DMS114 treated with DMSO at 0.1 percent for 48 hours (cell line): ENCODE results near the gene GMPPA.
A peak's percentile ranks its signal among the peaks of the same experiment; 100 is the strongest.

Experiments used
- DNase-seq: peaks from one replicate; lab custom pipeline; 2025; ENCODE audit not compliant: unreplicated experiment; lab: John Stamatoyannopoulos, UW

Gene GMPPA

DNA sequence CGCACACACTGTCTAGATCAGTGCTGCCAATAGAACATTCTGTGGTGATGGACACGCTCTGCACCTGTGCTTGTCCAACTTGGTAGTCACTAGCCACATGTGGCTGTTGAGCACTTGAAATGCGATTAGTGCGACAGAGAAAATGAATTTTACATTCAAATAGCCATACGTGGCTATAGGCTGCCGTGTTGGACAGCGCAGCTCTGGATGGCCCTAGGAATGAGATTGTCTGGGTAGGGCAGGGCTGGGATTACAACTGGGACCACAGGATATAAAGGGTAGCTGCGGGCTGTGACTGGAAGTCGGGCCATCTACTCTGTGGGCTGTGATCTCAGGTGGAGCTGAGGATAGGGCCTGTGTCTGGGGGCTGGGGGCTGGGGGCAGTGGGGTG lies 20.8 kb downstream of the GMPPA start:
- DNase-seq, result no peak

DNA sequence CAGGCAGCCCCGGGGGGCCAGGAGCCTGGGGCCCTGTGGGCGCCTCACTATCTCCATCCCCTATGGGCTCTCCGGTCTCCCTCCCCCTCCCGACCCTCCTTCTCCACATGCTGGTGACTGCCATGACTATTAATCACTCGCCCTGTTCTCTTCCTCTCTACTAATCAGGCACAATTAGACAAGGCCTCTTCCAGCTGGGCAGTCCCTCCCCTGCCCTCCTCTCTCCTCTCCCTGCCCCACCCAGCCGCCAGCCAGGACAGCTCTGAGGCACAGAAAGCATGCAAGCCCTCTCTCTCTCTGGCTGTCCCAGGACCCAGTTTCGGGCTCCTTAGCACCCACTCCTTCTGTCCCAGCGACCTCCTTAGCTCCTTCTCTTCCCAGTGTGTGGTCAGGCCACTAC lies 21.4 kb downstream of the GMPPA start:
- no peak for DNase-seq

DNA sequence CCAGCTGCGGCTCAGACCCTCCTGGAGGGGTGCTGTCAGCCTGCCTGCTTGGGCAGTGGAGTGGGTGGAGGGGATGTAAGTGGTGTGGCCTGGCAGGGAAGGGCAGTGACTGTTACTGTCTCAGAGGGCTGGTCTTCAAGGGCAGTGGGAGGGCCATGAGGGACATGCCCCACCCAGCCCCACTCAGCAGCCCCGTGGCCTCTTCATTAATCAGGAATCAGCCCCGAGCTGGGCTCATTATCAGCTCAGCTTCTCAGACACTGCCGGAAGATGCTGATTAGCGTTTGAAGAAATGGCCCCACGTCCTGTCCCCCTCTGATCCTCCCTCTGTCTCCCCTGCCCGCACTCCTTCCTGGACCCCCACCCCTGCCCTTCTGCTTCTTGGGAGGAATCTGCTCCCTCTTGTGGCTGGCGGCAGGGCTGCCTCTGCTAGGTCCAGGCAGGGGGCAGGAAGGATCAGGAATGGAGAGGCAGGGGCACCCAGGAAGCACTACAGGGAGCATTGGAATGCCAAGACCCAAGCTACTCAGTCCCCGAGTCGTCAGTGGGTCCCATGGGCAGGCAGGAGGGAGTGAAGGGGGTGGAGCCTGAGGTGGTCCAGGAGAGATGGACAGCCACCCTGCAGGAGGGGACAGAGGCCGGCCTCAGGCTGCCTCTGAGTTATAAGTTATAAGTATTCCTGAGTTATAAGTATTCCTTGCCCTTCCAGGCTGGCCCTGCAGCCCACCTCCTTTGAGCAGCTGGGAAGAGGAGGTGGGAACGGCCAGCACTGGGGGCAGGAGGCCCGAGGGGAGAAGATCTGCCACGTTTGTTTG lies 22.6 kb downstream of the GMPPA start:
- DNase-seq, result peak; percentile 46

- no peak for DNase-seq
Observed at GRCh38 chr2:219522111-219523030, 23.7 kb downstream of the GMPPA start.

- no peak for DNase-seq
Observed at GRCh38 chr2:219523031-219523671, 24.5 kb downstream of the GMPPA start.

DNA sequence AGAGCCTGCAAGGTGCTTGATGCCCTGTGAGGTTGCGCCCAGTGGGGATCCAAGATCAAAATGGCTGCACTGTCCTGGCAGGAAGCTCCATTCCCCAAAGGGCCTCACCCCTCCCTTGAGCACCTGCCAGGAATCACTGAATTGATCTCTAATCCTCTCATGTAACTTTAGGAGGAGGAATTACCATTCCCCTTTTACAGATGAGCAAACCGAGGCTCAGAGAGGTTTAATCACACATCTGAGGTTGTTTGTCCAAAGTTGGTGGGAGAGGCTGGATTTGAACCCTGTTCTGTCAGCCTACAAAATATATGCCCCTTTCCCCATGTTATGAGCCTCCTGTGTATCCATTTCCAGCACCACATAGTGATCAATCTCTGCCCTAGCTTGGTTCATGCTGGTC lies 26.1 kb downstream of the GMPPA start:
- DNase-seq, result no peak

DNA sequence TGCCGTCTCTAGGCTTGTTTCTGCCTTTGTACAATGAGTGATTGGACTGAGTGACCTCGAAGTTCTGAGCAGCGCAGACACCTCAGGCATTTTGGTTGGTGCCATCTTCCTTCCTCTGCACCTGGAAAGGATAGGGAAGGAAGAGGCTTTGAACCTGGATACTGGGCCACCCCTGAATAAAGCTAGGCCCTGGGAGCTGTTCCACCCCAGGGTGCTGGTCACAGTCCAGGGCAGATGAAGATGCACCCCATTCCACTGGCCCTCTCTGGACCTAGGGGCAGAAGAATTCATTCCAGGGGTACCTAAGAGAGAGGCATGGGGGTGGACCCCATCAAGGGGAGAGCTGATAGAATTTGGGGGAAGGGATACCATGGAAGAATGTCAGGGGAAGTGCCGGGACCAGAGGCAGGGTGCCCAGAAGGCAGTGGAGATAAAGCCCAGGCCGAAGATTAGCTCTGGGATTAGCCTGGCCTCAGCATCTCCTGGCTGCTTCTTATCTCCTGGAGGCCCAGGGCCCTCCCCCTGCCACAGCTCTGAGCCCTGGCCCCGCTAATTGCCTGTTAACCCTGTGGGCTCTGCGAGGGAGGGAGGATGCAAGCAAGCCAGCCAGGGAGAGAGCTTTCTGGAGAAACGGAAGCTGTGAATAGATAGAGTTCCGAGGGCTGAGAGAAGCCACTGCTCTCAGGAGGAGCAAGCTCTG lies 27.0 kb downstream of the GMPPA start:
- DNase-seq, result no peak

DNA sequence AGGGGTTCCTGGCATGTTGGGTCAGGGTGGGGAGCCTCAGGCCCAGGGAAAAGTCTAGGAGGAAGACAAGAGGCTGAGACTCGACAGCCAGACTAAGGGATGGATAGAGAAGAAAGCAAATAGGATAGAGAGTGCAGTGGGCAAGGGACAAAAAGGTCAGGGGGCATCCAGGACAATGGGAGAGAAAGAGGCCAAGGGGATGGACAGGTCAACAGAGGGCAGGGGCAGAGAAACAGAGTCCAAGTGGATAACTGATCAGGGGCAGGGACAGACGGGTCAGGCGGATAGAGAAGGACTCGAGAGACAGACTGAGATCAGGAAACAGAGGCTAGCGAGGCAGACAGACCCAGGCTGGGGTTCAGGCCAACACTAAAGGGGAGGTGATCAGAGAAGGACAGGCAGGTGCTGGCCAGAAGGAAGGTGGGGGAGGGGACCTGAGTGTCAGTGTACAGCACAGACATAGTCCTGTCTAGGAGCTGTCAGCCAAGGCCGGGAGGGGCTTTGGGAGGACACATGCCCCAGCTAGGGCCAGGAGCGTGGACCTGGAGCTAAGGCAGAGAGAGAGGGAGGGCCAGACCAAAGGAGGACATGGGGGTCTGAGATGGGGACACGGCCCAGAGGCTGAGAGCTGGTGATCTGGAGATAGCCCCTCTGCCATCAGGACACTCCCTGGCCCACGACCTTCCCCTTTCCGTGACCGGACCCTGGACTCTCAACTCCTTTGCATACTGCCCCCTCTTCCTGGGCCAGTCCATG lies 27.8 kb downstream of the GMPPA start:
- DNase-seq, result no peak

GRCh38 chr2:219527076-219527394 lies 28.3 kb downstream of the GMPPA start:
- DNase-seq, result no peak

GRCh38 chr2:219527472-219527871 lies 28.8 kb downstream of the GMPPA start:
- no peak for DNase-seq

- peak; percentile 70 for DNase-seq
Observed at GRCh38 chr2:219530048-219530963, 31.6 kb downstream of the GMPPA start.

- DNase-seq, result no peak
Observed at GRCh38 chr2:219531639-219532377, 33.1 kb downstream of the GMPPA start.

DNA sequence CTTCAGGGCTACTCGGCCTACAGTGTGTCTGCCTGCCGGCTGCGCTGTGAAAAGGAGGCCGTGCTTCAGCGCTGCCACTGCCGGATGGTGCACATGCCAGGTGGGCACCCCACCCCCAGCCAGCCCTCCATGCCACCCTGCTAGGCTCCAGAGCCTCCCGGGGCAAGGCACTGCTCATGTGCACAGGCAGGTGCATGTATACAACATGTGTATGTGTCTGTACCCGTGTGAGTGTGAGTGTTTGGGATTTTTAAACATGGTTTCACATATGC lies 33.6 kb downstream of the GMPPA start:
- DNase-seq, result no peak

DNA sequence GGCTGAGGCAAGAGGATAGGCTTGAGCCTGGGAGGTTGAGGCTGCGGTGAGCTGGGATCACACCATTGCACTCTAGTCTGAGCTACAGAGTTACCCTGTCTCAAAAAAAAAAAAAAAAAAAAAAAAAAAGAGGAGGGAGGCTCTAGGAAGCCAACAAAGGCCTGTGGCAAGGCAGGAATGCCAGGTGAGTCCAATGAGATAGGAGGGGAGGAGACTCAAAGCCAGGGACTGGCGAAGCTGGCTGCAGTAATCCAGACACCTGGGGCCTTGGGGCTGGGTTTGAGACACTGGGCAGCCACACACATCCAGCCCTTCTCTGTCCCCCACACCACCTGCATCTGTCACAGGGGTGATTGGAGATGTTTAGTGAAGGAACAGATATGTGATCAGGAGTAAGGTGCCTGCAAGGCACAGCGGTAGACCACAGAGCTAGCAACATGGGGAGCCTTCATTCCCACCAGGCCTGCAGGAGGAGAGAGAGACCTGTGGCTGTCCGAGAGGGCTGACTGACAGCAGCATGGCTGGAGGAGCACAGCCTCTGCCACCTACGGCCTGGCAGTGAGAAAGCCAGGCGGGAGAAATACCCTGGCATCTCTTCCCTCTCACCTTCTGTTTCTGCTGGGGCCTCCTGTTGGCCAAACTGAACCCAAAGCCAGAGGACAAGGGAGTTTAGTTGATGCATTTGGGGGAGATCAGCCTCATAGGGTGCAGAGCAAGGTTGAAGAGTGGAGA lies 35.4 kb downstream of the GMPPA start:
- DNase-seq, result no peak

DNA sequence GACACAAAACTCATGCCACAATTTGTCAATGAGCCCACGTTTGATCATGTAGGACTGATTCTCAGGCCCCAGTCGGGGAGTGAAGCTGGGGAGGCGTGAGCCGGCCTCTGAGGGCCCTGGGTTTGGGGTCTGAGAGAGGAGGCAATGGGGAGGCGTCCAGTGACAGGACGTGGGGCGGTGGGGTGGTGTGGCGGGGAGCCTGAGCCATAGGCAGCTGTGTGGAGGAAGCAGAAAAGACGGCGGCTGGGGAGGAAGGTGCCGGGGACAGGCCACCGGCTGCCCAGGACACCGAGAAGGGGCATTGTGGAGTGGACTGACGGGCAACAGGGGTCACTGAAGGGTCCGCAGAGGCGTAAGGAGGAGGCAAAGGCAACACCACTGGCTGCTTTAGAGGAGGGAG lies 37.7 kb downstream of the GMPPA start:
- DNase-seq, result no peak

DNA sequence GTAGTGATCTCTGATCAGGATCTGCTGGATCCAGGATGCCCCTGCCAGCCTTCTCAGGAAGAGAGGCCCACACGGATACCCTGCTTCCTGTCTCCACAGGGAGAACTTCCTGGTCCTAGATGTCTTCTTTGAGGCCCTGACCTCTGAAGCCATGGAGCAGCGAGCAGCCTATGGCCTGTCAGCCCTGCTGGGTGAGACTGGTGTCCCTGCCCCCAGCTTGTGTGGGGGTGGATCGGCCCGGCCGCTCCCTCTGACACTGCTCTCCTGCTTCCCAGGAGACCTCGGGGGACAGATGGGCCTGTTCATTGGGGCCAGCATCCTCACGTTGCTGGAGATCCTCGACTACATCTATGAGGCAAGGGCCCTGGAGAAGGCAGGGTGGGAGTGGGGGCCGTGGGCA lies 38.3 kb downstream of the GMPPA start:
- no peak for DNase-seq

- DNase-seq, result no peak
Observed at GRCh38 chr2:219537657-219538488, 39.2 kb downstream of the GMPPA start.
